LNCaP clone FGC (cell line): ENCODE results near the gene HIVEP3.

Experiments
- DNase-seq: peaks from one replicate; pipeline ENCODE4 v3.0.0-alpha.2; 2011; ENCODE audit warnings: low read depth
- H3K4me3 ChIP-seq: 2 replicates; pipeline ENCODE4 v1.5.1; 2011; ENCODE audit warnings: mild to moderate bottlenecking, low read depth, low read length, control low read depth
- CTCF ChIP-seq: IDR thresholded peaks from 2 replicates; pipeline ENCODE4 v1.5.1; 2012; ENCODE audit warnings: mild to moderate bottlenecking; ENCODE audit not compliant: control insufficient read depth, insufficient read depth; ENCODE audit errors: extremely low read depth

The HIVEP3 gene

DNA sequence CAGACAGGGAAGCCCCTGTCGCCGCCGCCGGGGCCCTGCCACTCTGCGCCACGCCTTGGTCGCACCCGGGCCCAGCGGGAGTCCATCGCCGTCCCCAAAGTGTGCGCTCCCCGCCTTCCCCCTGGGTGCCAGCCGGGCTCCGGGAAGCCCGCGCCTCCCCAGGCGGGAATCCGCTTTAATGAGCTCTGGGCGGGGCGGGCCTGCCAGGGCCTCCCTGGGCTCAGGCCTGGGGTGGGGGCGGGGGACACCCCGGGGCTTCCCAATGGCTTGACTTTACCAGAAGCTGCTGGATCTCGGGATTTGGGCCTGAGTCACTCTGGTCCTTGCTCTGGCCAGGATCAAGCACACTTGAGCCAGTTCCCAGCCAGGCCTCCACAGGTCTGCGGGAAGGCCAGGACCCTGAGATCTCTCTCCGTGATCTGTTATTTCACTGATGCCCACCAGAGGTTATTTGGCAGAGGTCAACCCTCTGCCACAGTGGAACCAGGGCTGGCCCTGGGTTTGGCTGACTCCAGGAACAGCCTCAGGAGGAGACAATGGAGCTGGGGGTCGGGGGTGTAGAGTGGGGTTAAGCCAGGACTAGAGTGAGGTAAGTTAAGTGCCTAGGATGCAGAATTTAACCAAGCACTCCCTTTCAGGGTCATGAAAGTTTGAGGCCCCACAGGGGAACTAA lies 255.8 kb downstream of the HIVEP3 start:
- H3K4me3 ChIP-seq: no peak overlapping the region
- no peak for TF ChIP-seq CTCF
- DNase-seq: no peak

DNA sequence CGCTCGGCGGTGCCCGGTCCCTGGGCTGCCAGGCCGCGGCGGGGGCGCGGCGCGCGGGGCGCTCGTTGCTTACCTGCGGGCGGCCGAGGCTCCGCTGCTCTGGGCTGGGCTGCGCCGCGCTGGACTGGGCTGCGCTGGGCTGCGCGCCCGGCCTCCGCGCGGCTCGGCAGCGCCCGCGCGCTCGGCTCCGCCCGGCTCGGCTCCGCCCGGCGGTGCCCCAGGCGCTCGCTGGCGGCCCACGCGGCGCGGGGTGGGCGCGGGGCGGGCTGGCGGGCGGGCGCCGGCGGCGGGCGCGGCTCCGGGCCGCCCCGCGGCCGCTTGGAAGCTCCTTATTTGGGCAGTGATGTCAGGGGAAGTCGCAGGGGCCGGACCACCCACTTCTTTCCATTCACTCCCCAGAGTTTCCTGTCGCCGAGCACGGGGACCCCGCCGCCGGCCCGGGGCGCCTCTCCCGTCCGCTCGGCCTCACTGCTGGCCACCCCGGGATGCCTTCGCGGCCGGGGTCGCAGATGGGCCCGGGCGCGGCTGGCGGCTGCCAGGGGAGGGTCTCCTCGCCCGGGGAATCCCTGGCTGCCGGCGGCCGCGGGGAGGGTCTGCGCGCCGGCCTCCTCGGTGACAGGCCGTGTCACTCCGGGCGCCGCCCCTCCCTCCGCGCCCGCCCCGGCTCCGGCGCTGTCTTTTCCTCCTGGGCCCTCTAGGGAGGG lies 256.5 kb downstream of the HIVEP3 start:
- no peak for TF ChIP-seq CTCF
- no peak for DNase-seq
- H3K4me3 ChIP-seq: peak overlapping the region; percentile 49

DNA sequence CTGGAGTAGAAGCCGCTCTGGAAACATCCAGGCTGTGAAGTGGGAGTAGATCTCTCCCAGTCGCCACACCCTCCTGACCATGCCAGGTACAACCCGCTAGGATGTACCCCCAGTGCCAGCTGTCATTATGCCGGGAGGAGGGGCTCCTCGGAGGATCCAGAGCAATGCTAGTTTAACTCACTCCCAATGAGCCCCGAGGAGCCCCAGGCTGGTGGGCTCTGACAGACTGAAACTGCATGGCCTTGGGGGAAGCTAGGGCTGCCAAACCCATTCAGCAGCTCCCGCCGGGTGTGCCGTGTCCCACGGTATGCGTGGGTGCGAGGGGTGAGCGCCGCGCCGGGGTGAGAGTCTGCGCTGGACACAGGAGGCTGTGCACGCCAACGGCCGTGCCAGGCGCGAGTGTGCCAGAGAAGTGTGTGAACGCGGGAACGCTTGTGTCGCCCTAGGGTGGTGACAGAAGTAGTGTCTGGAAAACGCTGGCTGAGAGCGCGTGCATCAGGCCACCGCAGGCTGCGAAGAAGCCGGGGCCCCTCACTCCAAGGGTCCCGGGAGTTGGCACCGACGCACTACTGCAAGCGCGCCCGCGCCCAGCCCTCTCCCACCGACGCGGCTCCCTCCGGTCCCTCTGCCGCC lies 257.2 kb downstream of the HIVEP3 start:
- DNase-seq: no peak
- peak overlapping the region; percentile 49 for H3K4me3 ChIP-seq

DNA sequence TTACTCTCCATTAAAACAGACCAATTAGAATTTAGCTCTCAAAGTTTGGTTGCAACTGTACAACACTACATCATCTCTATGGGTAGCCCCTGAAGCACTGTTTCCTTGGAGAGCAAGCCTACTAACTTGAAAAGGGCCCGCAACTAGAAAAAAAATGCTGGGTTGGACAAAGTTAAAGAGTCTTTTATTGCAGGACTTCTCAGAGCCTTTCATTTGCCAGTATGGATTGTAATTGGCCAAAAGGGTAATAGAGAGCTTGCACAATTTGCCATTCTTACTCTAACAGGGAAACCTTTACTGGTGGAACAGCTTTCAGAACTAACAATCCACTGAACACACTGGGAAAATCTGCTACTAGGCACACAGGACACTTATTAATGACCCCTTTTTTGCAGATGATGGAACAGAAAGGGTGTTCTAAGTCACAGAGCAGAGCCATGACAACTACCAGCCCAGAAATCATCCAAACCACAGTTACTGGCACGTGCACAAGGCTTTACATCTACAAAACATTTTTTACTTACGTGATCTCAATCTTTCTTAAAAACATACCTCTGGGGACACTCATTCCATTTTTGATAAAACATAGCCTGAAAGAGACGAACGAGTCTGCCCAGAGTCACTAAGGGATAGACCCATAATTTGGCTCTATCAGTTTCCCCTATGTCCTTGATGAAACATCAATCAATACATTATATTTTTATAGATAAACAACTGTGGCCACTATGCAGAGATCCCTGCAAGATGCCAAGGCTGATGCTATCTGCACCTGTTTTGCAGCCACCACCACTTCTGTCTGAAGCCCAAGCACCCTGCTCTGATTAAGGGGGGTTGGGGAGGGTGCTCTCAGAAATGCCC lies 257.9 kb downstream of the HIVEP3 start:
- H3K4me3 ChIP-seq: peak overlapping the region; percentile 49; the same call in 1 of the 2 replicates
- no peak for DNase-seq
- TF ChIP-seq CTCF: no peak

More for the DNA sequence above, 257.2 kb downstream of the HIVEP3 start:
- no peak for TF ChIP-seq CTCF

DNA sequence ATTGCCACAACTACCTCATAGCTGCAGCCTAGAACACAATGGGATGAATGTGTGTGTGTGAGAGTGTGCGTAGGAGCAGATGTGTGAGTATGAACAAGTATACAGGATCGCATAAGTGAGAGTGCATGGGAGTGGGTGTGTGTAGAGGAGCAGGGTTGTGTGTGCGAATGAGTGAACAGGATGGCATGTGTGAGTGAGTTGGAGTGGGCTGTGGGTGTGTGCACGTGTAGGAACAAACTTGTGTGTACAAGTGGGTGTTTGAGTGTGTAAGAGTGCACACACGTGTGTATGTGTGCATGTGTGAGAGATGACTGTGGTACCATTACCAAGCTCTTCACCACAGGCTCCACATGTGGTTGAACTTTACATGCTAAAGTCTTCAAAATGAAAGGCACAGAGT lies 258.8 kb downstream of the HIVEP3 start:
- no peak overlapping the region for H3K4me3 ChIP-seq
- TF ChIP-seq CTCF: no peak
- DNase-seq: no peak

DNA sequence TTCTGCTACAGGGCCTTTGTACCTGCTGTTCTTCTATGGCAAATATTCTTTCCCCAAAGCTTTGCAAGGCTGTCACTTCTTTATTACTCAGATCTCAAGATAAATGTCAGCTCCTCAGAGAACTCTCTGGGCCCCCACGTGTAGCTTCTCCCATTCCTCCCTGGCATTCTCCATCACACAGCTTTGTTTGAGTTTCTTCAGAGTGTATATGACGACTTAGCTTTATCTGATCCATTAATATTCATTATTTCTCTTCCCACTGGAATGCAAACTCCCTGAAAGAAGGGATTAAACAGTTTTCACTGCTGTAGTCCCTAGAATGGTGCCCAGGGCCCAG lies 259.6 kb downstream of the HIVEP3 start:
- H3K4me3 ChIP-seq: no peak overlapping the region
- no peak for TF ChIP-seq CTCF
- DNase-seq: no peak
